ENCODE data around the gene DIPK1C. TPM values are rescaled to one million over a fixed set of nuclear protein-coding genes. Genes with fewer than 3 reads are reported as not detected.

The DIPK1C gene
- total RNA-seq, 3 donors from 2014 or later (not counting 1 experiment from before 2014, with no cell fraction given) = not detected

DNA sequence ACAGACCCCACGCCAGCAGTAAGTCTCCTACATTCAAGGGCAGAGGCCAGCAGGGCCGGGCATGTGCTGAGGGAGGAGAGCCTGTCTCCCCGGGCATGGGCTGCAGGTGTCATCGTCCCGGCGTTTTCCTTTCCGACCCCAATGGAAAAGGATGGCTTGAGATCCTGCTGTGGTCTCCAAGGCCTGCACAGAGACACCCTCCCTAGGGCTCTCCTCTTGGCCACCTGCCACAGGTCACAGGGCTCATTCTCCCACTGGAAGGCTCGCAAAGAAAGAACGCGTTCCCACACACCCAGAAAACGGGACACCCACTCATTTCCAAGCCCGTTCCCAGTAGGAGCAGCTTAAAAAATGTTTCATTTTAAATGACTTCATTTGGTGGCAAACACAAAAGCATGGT, 41.0 kb downstream of the DIPK1C start:
- WGBS (ENCODE audit: insufficient coverage) = 92% methylated on average over 12 of the region's 12 CpGs

DNA sequence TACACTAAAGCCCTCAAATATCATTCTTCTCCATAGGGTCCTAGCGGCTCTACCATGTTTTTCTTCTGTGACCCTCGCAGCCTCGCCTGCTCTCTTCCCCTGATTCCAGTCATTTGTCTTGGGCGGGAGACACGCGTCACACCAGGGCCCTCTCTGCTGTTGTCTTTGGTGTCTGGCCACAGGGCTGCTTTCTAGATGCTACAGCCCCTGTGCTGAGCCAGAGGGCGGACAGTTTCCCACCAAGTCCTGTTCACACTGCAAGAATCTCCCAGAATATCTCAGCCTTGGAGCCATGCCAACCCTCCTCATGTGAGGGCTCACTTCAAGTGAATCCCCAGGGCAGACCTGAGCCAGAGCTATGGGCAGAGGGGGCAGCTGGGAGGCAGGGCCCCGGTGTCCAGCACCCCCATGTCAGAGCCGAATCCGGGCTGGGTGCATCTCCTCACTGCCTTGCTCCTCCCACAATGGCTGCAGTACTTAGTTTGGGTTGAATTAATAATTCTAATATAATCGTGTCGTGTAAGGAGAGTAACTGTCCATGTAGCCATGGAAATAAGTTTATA, 42.1 kb downstream of the DIPK1C start:
- H3K4me1 Mint-ChIP-seq = no peaks in the 10 kb centered on the region
- H3K27ac ChIP-seq (ENCODE audit: low read length) = no peak overlapping the region
- no peak overlapping the region for H3K4me3 ChIP-seq (ENCODE audit: low read length)
- no peaks in the 10 kb centered on the region for H3K36me3 ChIP-seq (ENCODE audit: control insufficient read depth, insufficient read depth, low read length)
- H3K36me3 Mint-ChIP-seq = no peaks in the 10 kb centered on the region
- H3K27me3 Mint-ChIP-seq (ENCODE audit: low read depth in 2 of 2) = peaks cover 15 to 23% of the 10 kb centered on the region in 2 donors
- DNase-seq (no peak), ATAC-seq (no peak)
- no peaks in the 10 kb centered on the region for H3K27me3 ChIP-seq (ENCODE audit: control insufficient read depth, insufficient read depth, low read length)
- TF ChIP-seq, protein P1, sequence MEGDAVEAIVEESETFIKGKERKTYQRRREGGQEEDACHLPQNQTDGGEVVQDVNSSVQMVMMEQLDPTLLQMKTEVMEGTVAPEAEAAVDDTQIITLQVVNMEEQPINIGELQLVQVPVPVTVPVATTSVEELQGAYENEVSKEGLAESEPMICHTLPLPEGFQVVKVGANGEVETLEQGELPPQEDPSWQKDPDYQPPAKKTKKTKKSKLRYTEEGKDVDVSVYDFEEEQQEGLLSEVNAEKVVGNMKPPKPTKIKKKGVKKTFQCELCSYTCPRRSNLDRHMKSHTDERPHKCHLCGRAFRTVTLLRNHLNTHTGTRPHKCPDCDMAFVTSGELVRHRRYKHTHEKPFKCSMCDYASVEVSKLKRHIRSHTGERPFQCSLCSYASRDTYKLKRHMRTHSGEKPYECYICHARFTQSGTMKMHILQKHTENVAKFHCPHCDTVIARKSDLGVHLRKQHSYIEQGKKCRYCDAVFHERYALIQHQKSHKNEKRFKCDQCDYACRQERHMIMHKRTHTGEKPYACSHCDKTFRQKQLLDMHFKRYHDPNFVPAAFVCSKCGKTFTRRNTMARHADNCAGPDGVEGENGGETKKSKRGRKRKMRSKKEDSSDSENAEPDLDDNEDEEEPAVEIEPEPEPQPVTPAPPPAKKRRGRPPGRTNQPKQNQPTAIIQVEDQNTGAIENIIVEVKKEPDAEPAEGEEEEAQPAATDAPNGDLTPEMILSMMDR (IDR thresholded peaks at IDR 0.05) = no peak
- H3K4me3 Mint-ChIP-seq = no peak overlapping the region
- H3K9me3 Mint-ChIP-seq = no peaks in the 10 kb centered on the region
- H3K27ac Mint-ChIP-seq = no peak overlapping the region
- intact Hi-C loops (cut with micrococcal nuclease) = no loop called here
- WGBS (ENCODE audit: insufficient coverage) = 93% methylated on average over 12 of the region's 12 CpGs
- no peaks in the 10 kb centered on the region for H3K4me1 ChIP-seq (ENCODE audit: control insufficient read depth, insufficient read depth, low read length)
- H3K9me3 ChIP-seq (ENCODE audit: control insufficient read depth, insufficient read depth, low read length) = no peaks in the 10 kb centered on the region

More for the DNA sequence above, 41.0 kb downstream of the DIPK1C start:
- Mint-ChIP-seq H3K27me3 (ENCODE audit: low read depth in 2 of 2) (peaks cover 14 to 27% of the 10 kb centered on the region in 2 donors), H3K9me3 (no peaks in the 10 kb centered on the region), H3K36me3 (no peaks in the 10 kb centered on the region), H3K4me1 (no peaks in the 10 kb centered on the region), H3K4me3 (no peak overlapping the region), H3K27ac (no peak overlapping the region)
- intact Hi-C loops (cut with micrococcal nuclease) = no loop called here
- no peak overlapping the region for H3K27ac ChIP-seq (ENCODE audit: low read length)
- DNase-seq (no peak), ATAC-seq (no peak)
- no peaks in the 10 kb centered on the region for H3K9me3 ChIP-seq (ENCODE audit: control insufficient read depth, insufficient read depth, low read length)
- TF ChIP-seq, protein P1 (IDR thresholded peaks at IDR 0.05) = no peak
- no peaks in the 10 kb centered on the region for H3K4me1 ChIP-seq (ENCODE audit: control insufficient read depth, insufficient read depth, low read length)
- no peak overlapping the region for H3K4me3 ChIP-seq (ENCODE audit: low read length)
- H3K27me3 ChIP-seq (ENCODE audit: control insufficient read depth, insufficient read depth, low read length) = no peaks in the 10 kb centered on the region
- no peaks in the 10 kb centered on the region for H3K36me3 ChIP-seq (ENCODE audit: control insufficient read depth, insufficient read depth, low read length)

DNA sequence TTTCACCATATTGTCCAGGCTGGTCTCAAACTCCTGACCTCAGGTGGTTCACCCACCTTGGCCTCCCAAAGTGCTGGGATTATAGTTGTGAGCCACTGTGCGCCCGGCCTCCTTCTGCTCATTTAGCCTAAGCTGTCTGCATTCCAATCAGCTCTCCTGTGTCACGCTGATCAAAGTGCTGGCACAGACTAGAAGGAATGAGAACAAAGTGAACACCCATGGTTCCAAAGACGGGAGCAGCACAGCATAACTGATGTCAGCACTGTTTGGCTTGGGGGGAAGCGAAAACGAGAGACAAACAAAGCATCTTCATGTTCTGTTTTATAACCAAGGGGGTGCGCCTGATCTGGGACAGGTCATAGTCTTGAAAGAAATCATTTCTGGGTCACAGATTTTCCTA, 43.3 kb downstream of the DIPK1C start:
- ATAC-seq (no peak), DNase-seq (no peak)
- 90% methylated on average over 7 of the region's 7 CpGs for WGBS (ENCODE audit: insufficient coverage)
- TF ChIP-seq, protein P1 (IDR thresholded peaks at IDR 0.05) = no peak
- no peak overlapping the region for H3K4me3 ChIP-seq (ENCODE audit: low read length)
- no peaks in the 10 kb centered on the region for H3K4me1 ChIP-seq (ENCODE audit: control insufficient read depth, insufficient read depth, low read length)
- peaks cover 11 to 12% of the 10 kb centered on the region in 2 donors for H3K27me3 Mint-ChIP-seq (ENCODE audit: low read depth in 2 of 2)
- H3K27ac Mint-ChIP-seq = no peak overlapping the region
- H3K27ac ChIP-seq (ENCODE audit: low read length) = no peak overlapping the region
- no peaks in the 10 kb centered on the region for H3K36me3 ChIP-seq (ENCODE audit: control insufficient read depth, insufficient read depth, low read length)
- H3K4me1 Mint-ChIP-seq = no peaks in the 10 kb centered on the region
- no peaks in the 10 kb centered on the region for H3K27me3 ChIP-seq (ENCODE audit: control insufficient read depth, insufficient read depth, low read length)
- no peaks in the 10 kb centered on the region for H3K9me3 ChIP-seq (ENCODE audit: control insufficient read depth, insufficient read depth, low read length)
- intact Hi-C loops (cut with micrococcal nuclease) = no loop called here
- H3K4me3 Mint-ChIP-seq = no peak overlapping the region
- no peaks in the 10 kb centered on the region for H3K36me3 Mint-ChIP-seq
- no peaks in the 10 kb centered on the region for H3K9me3 Mint-ChIP-seq
